Nephron progenitor cell (in vitro differentiated cells): ENCODE measurements around the gene RCC1.
"Not testable (repeated sequence)": the region's sequence is repeated elsewhere in the genome, so short reads cannot be mapped to it uniquely, and the experiment has no call there.

ENCODE experiments used
- DNase-seq: peaks from one replicate; pipeline ENCODE4 v3.0.0; 2021
- H3K27ac Mint-ChIP-seq: 2 replicates; pipeline ENCODE4 v1.8.0; 2021; ENCODE audit warnings: mild to moderate bottlenecking, moderate library complexity, mixed read lengths
- H3K27me3 Mint-ChIP-seq: 2 replicates; pipeline ENCODE4 v1.8.0; 2021; ENCODE audit warnings: mild to moderate bottlenecking, low read depth, mixed read lengths; ENCODE audit not compliant: poor library complexity
- H3K36me3 Mint-ChIP-seq: 2 replicates; pipeline ENCODE4 v1.8.0; 2021; ENCODE audit warnings: low read depth, mixed read lengths
- H3K4me1 Mint-ChIP-seq: 2 replicates; pipeline ENCODE4 v1.8.0; 2021; ENCODE audit warnings: mixed read lengths
- H3K4me3 Mint-ChIP-seq: 2 replicates; pipeline ENCODE4 v1.8.0; 2021; ENCODE audit warnings: mild to moderate bottlenecking, moderate library complexity, mixed read lengths
- H3K9me3 Mint-ChIP-seq: 2 replicates; pipeline ENCODE4 v1.8.0; 2021; ENCODE audit warnings: mild to moderate bottlenecking, moderate library complexity, mixed read lengths
- CTCF ChIP-seq: fragments of 200-600 bp; sonication (generic); IDR thresholded peaks from 2 replicates; pipeline ENCODE4 v1.5.0; 2021; ENCODE audit warnings: antibody characterized with exemption

RCC1 gene

GRCh38 chr1:28470146-28470545, 35.7 kb upstream of the RCC1 start:
- Mint-ChIP-seq H3K27ac (no peak overlapping the region), H3K4me3 (no peak overlapping the region), H3K27me3 (no peaks in the 10 kb centered on the region), H3K36me3 (peaks cover 49% of the 10 kb centered on the region), H3K9me3 (no peaks in the 10 kb centered on the region), H3K4me1 (no peaks in the 10 kb centered on the region)
- DNase-seq = no peak
- no peak for TF ChIP-seq CTCF

- H3K9me3 Mint-ChIP-seq, H3K27me3 Mint-ChIP-seq, H3K4me3 Mint-ChIP-seq, DNase-seq: not testable (repeated sequence)
- Mint-ChIP-seq H3K27ac (peak overlapping the region; percentile 87), H3K4me1 (peaks cover 16% of the 10 kb centered on the region), H3K36me3 (peaks cover 62% of the 10 kb centered on the region)
These were observed 26.3 kb upstream of the RCC1 start for GRCh38 chr1:28479497-28479896.

GRCh38 chr1:28480308-28480707, 25.5 kb upstream of the RCC1 start:
- Mint-ChIP-seq H3K36me3 (peaks cover 65% of the 10 kb centered on the region), H3K4me3 (no peak overlapping the region), H3K27me3 (no peaks in the 10 kb centered on the region), H3K9me3 (no peaks in the 10 kb centered on the region), H3K4me1 (peaks cover 16% of the 10 kb centered on the region), H3K27ac (peak overlapping the region; percentile 4)
- TF ChIP-seq CTCF = no peak
- DNase-seq = no peak

- Mint-ChIP-seq H3K27me3 (no peaks in the 10 kb centered on the region), H3K4me1 (peaks cover 16% of the 10 kb centered on the region), H3K9me3 (no peaks in the 10 kb centered on the region), H3K27ac (no peak overlapping the region), H3K4me3 (no peak overlapping the region), H3K36me3 (peaks cover 58% of the 10 kb centered on the region)
- no peak for DNase-seq
- no peak for TF ChIP-seq CTCF
These were observed 23.7 kb upstream of the RCC1 start for GRCh38 chr1:28482138-28482537.

GRCh38 chr1:28482702-28483101, 23.1 kb upstream of the RCC1 start:
- Mint-ChIP-seq H3K9me3 (no peaks in the 10 kb centered on the region), H3K27ac (peak overlapping the region; percentile 48), H3K4me1 (peaks cover 16% of the 10 kb centered on the region), H3K27me3 (no peaks in the 10 kb centered on the region), H3K36me3 (peaks cover 53% of the 10 kb centered on the region), H3K4me3 (no peak overlapping the region)
- TF ChIP-seq CTCF = no peak
- no peak for DNase-seq

GRCh38 chr1:28494737-28495136, 11.1 kb upstream of the RCC1 start:
- H3K27ac Mint-ChIP-seq = no peak overlapping the region
- H3K27me3 Mint-ChIP-seq = peaks cover 2% of the 10 kb centered on the region
- TF ChIP-seq CTCF = no peak
- H3K36me3 Mint-ChIP-seq = peaks cover 50% of the 10 kb centered on the region
- DNase-seq = no peak
- H3K9me3 Mint-ChIP-seq = no peaks in the 10 kb centered on the region
- no peak overlapping the region for H3K4me3 Mint-ChIP-seq
- no peaks in the 10 kb centered on the region for H3K4me1 Mint-ChIP-seq
